Activated T-cell treated with anti-CD3 and anti-CD28 coated beads, Interleukin-2, amount 50 U/mL, for 4 hours (primary cell): Measurements from ENCODE around the gene PSMC1. TPM values are rescaled to one million over a fixed set of nuclear protein-coding genes. Genes with fewer than 3 reads are reported as not detected.
"Not testable (repeated sequence)": the region's sequence is repeated elsewhere in the genome, so short reads cannot be mapped to it uniquely, and the experiment has no call there.

Source experiments
- ATAC-seq, 2 donors: fragments of 200-7000 bp; cut with Tn5 transposase; one replicate each; pipeline ENCODE4 v1.10.0; 2021
- DNase-seq: peaks from one replicate; pipeline ENCODE4 v3.0.0-alpha.2; 2020
- H3K27me3 Mint-ChIP-seq: one replicate; pipeline ENCODE4 v1.8.0; 2021; ENCODE audit warnings: low read depth, mixed read lengths
- H3K36me3 Mint-ChIP-seq: one replicate; pipeline ENCODE4 v1.8.0; 2022; ENCODE audit warnings: mixed read lengths; ENCODE audit not compliant: insufficient read depth
- H3K4me1 Mint-ChIP-seq: one replicate; pipeline ENCODE4 v1.8.0; 2021; ENCODE audit warnings: low read depth, mixed read lengths
- H3K4me3 Mint-ChIP-seq: one replicate; pipeline ENCODE4 v1.8.0; 2021; ENCODE audit warnings: mild to moderate bottlenecking, moderate library complexity, mixed read lengths
- H3K9me3 Mint-ChIP-seq: one replicate; pipeline ENCODE4 v1.8.0; 2021; ENCODE audit warnings: mixed read lengths
- total RNA-seq, 3 donors: library from RNA; stranded (reverse); gene quantifications; one replicate each; pipeline ENCODE4 v1.2.1, GENCODE V29; 2021

Gene PSMC1
- 100 to 1,000 TPM; 224 to 239 (median 227) TPM for total RNA-seq

DNA sequence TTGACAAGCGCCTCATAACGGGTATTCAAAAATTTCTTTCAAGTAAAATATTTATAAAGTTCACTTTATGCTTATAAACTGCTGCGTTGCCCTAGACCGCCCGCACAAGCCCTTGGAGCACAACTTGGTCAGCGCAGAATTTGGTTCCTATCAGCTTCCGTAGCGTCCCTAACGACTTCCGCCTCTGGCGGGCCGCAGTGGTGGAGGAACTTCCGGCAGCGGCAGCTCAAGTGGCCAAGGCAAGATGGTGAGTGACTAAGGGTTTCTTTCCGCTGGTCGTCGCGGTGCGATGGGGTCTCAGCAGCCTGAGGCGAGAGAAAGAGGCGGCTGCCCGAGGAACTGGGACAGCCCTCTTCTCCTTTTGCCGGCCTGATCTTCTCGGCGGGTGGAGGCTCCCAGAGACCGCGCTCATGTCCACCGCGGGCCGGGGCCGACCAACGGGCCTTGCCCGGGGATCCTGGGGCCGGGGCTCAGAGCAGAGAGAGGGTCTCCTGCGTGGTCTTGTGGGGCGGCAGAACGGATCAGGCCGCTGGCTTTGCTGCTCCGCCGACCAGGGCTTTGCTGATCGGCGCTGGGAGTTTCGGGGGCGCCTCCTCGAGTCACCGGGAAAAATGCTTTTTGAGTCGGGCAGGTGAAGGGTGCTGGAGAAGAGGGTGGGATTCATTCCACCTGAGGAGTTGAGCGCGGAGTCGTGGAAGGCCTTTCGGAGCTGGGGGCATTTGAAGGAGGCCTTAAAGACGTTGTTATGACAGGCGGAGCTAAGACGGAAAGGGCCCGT lies at the start of gene PSMC1:
TSS of gene PSMC1 (plus strand) at position 200 of the 778 bp plus-strand sequence. CDS start at position 245, 45 bp downstream.
- DNase-seq (peak; percentile 80), ATAC-seq (peak; percentile 96 to 97)
- Mint-ChIP-seq H3K9me3 (no peaks in the 10 kb centered on the region), H3K36me3 (peaks cover 24% of the 10 kb centered on the region), H3K4me3 (peak within 1 kb of the TSS; percentile 99), H3K4me1 (peaks cover 29% of the 10 kb centered on the region), H3K27me3 (peaks cover 20% of the 10 kb centered on the region)

DNA sequence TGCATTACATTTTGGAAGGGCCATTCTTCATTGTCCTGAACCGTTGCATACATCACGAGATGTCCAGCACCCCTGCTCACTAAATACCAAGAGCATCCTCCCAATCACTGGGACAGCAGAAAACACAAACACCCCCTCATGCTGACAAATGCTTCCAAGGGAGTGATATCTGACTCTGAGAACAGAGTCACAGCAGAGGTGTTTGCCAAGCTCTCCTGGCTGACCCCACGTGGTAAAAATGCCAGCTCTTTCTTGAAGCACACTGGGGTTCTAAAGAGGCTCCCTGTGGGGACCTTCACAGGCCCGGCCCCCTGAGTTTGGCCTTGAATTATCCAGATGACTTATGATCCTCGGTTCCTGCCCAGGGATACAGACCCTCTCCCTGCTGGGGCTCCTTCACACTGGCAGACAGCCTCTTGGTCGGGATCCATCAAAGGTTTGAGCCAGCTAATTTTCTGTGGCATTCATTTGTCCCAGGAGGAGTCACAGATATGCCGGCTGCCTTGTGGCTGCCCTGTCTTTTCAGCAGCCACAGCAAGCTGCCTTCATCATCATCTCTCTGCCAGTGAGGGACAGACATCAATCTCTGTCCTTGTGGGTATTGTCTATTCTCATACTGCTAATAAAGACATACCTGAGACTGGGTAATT lies 43.1 kb upstream of the PSMC1 start:
- Mint-ChIP-seq H3K27me3 (peaks cover 21% of the 10 kb centered on the region), H3K9me3 (no peaks in the 10 kb centered on the region), H3K4me1 (no peaks in the 10 kb centered on the region), H3K4me3 (no peak overlapping the region), H3K36me3 (no peaks in the 10 kb centered on the region)
- no peak for ATAC-seq
- no peak for DNase-seq

DNA sequence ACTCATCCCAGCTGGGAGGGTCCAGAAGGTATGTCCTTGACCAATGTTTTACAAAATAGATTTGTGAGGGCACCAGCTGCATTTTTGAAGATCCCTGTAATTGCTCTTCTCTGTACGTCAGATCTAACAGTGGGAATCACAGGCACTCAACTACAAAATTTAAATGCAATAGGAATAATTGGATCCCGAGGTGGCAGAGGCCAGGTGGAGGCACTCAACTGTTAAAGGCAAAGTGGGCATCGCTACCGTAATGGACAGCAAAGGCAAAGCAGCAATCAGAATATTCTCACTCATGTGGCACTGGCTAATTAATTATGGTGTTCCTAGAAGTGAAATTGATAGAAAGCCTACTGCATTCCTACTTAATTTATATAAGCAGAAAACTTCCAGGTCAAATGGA lies 27.9 kb upstream of the PSMC1 start:
- H3K4me1 Mint-ChIP-seq: no peaks in the 10 kb centered on the region
- no peak overlapping the region for H3K4me3 Mint-ChIP-seq
- peaks cover 3% of the 10 kb centered on the region for H3K27me3 Mint-ChIP-seq
- H3K36me3 Mint-ChIP-seq: no peaks in the 10 kb centered on the region
- ATAC-seq (no peak), DNase-seq (no peak)
- H3K9me3 Mint-ChIP-seq: peaks cover 3% of the 10 kb centered on the region

DNA sequence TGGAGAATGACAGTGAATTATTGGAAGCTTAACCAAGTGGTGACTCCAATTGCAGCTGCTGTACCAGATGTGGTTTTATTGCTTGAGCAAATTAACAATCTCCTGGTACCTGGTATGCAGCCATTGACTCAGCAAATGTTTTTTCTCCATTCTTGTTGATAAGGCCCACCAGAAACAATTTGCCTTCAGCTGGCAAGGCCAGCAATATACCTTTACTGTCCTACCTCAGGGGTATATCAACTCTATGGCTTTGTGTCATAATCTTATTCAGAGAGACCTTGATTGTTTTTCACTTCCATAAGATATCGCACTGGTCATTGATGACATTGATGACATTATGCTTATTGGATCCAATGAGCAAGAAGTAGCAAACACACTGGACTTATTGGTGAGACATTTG lies 26.4 kb upstream of the PSMC1 start:
- H3K4me1 Mint-ChIP-seq, H3K36me3 Mint-ChIP-seq, ATAC-seq, DNase-seq, H3K9me3 Mint-ChIP-seq, H3K27me3 Mint-ChIP-seq, H3K4me3 Mint-ChIP-seq: not testable (repeated sequence)

DNA sequence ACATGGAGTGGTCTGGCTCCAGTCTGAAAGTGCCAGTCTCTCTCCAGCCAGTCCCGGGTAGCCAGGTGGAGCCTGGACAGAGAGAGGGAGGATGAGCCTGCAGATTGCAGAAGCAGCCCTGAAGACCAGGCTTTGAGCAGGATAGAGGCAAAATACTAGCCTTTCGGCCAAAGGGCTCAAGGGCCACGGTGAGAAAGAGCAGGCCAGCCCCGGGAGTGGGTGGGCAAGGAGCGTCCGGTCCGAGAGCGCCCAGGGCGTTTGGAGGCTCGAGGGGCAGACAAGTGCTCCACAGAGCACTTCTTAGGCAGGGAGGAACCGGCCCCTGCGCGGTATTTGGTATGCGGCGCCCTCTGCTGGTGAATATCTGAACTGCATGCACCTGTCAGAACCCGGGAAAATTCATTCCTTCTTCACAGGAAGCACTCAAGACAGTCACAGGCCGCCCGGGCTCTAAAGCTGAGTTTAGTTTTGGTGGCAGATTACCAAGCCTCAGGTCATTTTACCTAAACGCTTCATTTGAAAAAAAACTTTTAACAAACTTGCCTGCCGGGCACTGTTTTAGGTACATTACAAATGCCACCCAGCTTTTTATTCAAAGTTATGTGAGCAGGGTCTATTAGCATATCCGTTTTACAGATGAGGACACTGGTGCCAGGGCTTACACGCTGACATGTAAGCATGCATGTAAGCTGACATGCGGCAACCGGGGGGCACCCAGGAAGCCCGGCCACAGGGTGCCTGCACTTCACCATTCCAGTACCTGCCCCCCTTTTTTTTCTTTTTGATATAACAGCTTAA lies 21.0 kb upstream of the PSMC1 start:
- peaks cover 2% of the 10 kb centered on the region for H3K4me1 Mint-ChIP-seq
- H3K27me3 Mint-ChIP-seq: peaks cover 18% of the 10 kb centered on the region
- H3K4me3 Mint-ChIP-seq: no peak overlapping the region
- ATAC-seq (peak; percentile 65 to 76), DNase-seq (peak; percentile 60)
- peaks cover 2% of the 10 kb centered on the region for H3K36me3 Mint-ChIP-seq
- H3K9me3 Mint-ChIP-seq: peaks cover 31% of the 10 kb centered on the region

DNA sequence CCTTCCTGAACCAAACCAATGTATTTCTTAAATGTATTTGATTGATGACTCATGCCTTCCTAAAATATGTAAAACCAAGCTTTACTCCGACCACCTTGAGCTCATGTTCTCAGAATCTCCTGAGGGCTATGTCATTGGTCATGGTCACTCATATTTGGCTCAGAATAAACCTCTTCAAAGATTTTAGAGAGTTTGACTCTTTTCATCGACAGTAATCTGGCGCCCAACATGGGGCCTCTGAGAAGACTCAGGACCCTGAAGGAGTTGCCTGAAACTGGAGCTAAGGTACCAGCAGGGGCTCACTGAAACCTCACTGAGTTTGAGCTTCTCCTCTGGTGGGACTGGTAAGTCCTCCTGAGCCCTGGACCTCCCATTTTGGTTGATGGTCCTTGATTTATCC lies 17.2 kb upstream of the PSMC1 start:
- ATAC-seq (no peak), DNase-seq (no peak)
- peaks cover 21% of the 10 kb centered on the region for H3K27me3 Mint-ChIP-seq
- H3K4me3 Mint-ChIP-seq: no peak overlapping the region
- peaks cover 2% of the 10 kb centered on the region for H3K4me1 Mint-ChIP-seq
- H3K9me3 Mint-ChIP-seq: peaks cover 51% of the 10 kb centered on the region
- H3K36me3 Mint-ChIP-seq: peaks cover 4% of the 10 kb centered on the region

DNA sequence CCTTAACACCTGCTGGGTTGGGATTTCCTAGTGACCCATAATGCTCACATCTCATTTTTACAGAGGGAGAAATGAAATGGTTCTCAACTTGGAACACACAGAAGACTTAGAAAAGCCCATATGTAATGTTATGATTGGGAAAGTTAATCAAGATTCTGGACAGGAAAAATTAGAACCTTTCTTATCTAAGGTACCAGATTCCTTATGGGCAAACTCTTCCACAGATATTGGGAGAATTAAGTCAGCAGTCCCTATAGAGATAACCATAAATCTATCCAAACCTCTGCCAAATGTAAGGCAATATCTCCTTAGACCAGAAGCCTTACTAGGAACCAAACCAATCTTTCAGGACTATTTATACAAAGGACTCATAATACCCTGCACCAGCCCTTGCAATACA lies 13.9 kb upstream of the PSMC1 start:
- DNase-seq (no peak), ATAC-seq (no peak)
- H3K4me3 Mint-ChIP-seq: no peak overlapping the region
- H3K9me3 Mint-ChIP-seq: peaks cover 46% of the 10 kb centered on the region
- H3K36me3 Mint-ChIP-seq: peaks cover 4% of the 10 kb centered on the region
- peaks cover 13% of the 10 kb centered on the region for H3K27me3 Mint-ChIP-seq
- no peaks in the 10 kb centered on the region for H3K4me1 Mint-ChIP-seq

DNA sequence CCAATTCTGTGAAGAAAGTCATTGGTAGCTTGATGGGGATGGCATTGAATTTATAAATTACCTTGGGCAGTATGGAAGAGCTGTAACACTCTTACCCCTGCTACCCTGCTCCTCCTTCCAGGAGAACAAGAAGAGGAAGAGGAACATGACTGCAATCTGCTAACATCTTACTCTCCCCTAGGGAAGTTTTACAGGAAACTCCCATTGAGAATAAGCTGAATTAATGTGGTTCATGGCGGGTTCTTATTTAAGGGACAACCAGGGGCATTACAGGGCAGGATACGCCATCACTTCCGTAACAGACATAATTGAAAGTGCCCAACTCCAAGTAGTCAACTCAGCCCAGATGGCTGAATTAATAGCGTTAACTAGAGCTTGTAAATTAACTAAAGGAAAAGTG lies 9.4 kb upstream of the PSMC1 start:
- no peak overlapping the region for H3K4me3 Mint-ChIP-seq
- no peaks in the 10 kb centered on the region for H3K4me1 Mint-ChIP-seq

DNA sequence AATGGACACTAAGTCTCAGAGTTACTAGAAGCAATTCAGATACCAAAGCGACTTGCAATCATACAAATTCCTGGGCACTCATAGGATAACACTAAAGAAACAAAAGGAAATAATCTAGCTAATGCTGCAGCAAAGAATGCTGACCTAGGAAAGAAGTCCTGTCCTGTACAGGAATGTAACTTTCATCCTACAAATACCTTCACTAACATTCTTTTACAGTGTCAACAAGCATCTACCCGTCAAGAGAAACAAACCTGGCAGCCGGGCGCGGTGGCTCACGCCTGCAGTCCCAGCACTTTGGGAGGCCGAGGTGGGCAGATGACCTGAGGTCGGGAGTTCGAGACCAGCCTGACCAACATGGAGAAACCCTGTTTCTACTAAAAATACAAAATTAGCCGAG lies 8.9 kb upstream of the PSMC1 start:
- H3K36me3 Mint-ChIP-seq, H3K9me3 Mint-ChIP-seq, H3K4me1 Mint-ChIP-seq, ATAC-seq, H3K4me3 Mint-ChIP-seq, DNase-seq: not testable (repeated sequence)
- H3K27me3 Mint-ChIP-seq: peaks cover 21% of the 10 kb centered on the region

More for the DNA sequence above, 9.4 kb upstream of the PSMC1 start:
- Mint-ChIP-seq H3K9me3 (peaks cover 13% of the 10 kb centered on the region), H3K36me3 (no peaks in the 10 kb centered on the region), H3K27me3 (peaks cover 17% of the 10 kb centered on the region)
- DNase-seq (no peak), ATAC-seq (no peak)

DNA sequence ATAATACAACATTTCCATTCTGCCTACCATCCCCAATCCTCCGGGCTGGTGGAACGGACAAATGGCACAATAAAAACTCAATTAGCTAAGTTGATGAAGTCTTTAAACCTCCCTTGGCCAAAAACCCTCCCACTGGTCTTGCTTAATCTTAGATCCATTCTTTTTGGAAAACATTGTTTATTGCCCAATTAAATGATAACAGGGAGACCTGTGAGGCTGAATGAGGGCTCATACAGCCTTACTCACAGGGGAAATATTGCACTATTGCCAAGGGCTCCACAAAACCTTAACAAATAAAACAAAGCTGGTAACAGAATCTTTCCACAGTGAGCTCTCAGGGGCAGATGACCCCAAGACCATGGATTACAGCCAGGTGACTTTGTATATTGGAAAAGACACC lies 7.8 kb upstream of the PSMC1 start:
- Mint-ChIP-seq H3K9me3 (peaks cover 7% of the 10 kb centered on the region), H3K4me1 (no peaks in the 10 kb centered on the region), H3K36me3 (no peaks in the 10 kb centered on the region), H3K27me3 (peaks cover 31% of the 10 kb centered on the region), H3K4me3 (no peak overlapping the region)
- ATAC-seq (no peak), DNase-seq (no peak)

DNA sequence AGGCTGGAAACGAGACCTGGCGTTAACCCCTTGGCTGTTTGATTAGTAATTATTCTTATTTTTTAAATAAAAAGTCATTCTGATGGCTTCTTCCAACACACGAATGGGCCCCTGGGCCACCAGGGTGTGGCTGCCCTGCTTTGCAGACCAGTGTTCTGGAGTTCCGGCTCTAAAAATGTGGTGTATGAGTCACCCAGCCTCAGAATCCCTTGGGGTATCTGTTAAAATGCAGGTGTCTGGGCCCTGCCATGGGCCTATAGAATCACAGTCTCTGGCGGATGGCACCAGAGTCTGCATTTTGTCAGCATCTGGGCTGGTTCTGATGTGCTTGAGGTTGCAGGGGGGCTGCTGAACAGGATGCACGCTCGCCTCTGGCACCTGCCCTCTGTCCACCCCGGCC lies 2.5 kb upstream of the PSMC1 start:
- Mint-ChIP-seq H3K4me1 (peaks cover 24% of the 10 kb centered on the region), H3K4me3 (no peak overlapping the region), H3K9me3 (no peaks in the 10 kb centered on the region), H3K36me3 (peaks cover 12% of the 10 kb centered on the region), H3K27me3 (peaks cover 22% of the 10 kb centered on the region)
- DNase-seq (no peak), ATAC-seq (no peak)

DNA sequence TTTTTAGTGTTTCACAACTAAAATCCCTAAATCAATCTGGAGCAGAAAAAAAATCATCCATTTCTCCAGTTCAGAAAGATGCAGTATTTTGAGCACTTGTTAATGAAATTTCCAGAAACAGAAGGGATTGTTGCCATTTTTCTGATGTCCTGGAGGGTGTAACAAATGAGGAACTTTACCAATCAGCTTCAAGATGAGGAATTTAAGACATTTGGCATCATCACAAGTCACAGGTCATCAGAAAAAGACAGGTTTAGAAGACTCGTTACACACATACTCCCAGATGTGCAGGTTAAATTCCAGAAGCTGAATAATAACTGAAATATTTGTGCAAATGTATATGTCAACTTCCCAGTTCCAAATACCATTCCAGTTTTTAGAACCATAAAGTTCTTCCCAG lies 482 bp upstream of the PSMC1 start:
- DNase-seq (no peak), ATAC-seq (no peak)
- H3K27me3 Mint-ChIP-seq: peaks cover 22% of the 10 kb centered on the region
- peak overlapping the region; percentile 99 for H3K4me3 Mint-ChIP-seq
- H3K4me1 Mint-ChIP-seq: peaks cover 29% of the 10 kb centered on the region
- H3K36me3 Mint-ChIP-seq: peaks cover 17% of the 10 kb centered on the region
- H3K9me3 Mint-ChIP-seq: no peaks in the 10 kb centered on the region

DNA sequence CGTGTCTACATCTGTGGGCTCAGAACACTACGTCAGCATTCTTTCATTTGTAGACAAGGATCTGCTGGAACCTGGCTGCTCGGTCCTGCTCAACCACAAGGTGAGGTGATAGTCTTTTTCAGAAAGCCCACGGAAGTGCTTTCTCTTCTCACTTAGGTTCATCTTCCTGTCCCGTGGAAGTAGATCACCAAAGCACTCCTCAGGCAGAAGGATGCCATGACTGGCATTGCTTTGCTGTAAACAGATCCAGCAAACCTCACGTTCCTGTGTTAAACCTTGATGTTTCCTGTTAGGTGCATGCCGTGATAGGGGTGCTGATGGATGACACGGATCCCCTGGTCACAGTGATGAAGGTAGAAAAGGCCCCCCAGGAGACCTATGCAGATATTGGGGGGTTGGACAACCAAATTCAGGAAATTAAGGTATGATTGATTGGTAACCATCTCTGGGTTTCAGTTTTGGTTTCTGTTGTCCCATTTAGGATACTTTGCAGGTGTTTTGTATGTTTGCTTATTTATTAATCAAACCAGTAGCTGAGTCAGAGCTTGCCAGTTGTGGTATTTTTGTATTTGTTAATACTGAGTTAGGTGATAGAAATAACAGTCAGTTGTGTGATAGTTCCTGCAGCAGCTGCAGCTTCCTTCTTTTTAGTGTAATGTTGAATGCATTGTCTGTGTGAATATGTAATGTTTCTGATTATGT lies 7.5 kb downstream of the PSMC1 start:
- Mint-ChIP-seq H3K27me3 (no peaks in the 10 kb centered on the region), H3K36me3 (peaks cover 30% of the 10 kb centered on the region), H3K4me1 (peaks cover 7% of the 10 kb centered on the region), H3K9me3 (no peaks in the 10 kb centered on the region), H3K4me3 (no peak overlapping the region)
- DNase-seq (no peak), ATAC-seq (peak in 1 of 2 donors; percentile 27)
